ENCODE results near the gene FOXN1. TPM values are rescaled to one million over a fixed set of nuclear protein-coding genes. Genes with fewer than 3 reads are reported as not detected.

FOXN1 gene
- total RNA-seq, 1 experiment from 2014 or later, result not detected

- no peaks in the 10 kb centered on the region for H3K9me3 Mint-ChIP-seq (ENCODE audit: unreplicated experiment)
- POLR2A ChIA-PET, result no interaction called here
- TF ChIP-seq, protein P1, sequence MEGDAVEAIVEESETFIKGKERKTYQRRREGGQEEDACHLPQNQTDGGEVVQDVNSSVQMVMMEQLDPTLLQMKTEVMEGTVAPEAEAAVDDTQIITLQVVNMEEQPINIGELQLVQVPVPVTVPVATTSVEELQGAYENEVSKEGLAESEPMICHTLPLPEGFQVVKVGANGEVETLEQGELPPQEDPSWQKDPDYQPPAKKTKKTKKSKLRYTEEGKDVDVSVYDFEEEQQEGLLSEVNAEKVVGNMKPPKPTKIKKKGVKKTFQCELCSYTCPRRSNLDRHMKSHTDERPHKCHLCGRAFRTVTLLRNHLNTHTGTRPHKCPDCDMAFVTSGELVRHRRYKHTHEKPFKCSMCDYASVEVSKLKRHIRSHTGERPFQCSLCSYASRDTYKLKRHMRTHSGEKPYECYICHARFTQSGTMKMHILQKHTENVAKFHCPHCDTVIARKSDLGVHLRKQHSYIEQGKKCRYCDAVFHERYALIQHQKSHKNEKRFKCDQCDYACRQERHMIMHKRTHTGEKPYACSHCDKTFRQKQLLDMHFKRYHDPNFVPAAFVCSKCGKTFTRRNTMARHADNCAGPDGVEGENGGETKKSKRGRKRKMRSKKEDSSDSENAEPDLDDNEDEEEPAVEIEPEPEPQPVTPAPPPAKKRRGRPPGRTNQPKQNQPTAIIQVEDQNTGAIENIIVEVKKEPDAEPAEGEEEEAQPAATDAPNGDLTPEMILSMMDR (IDR thresholded peaks at IDR 0.05; ENCODE audit: unreplicated experiment), result no peak
- no peak for DNase-seq (ENCODE audit: unreplicated experiment)
- no peak overlapping the region for H3K27ac Mint-ChIP-seq (ENCODE audit: low read depth, unreplicated experiment)
- no peaks in the 10 kb centered on the region for H3K4me1 Mint-ChIP-seq (ENCODE audit: insufficient read depth, unreplicated experiment)
- no peak overlapping the region for H3K4me3 Mint-ChIP-seq (ENCODE audit: unreplicated experiment)
- CTCF ChIA-PET, result no interaction called here
- intact Hi-C loops (cut with micrococcal nuclease), result no loop called here
- no TSS peak for BruUV-seq (replicated peaks)
- peaks cover 22% of the 10 kb centered on the region for H3K27me3 Mint-ChIP-seq (ENCODE audit: insufficient read depth, unreplicated experiment)
- peaks cover 4% of the 10 kb centered on the region for H3K36me3 Mint-ChIP-seq (ENCODE audit: insufficient read depth, unreplicated experiment)
Measured at GRCh38 chr17:28515518-28515917, 9.4 kb downstream of the FOXN1 start.

DNA sequence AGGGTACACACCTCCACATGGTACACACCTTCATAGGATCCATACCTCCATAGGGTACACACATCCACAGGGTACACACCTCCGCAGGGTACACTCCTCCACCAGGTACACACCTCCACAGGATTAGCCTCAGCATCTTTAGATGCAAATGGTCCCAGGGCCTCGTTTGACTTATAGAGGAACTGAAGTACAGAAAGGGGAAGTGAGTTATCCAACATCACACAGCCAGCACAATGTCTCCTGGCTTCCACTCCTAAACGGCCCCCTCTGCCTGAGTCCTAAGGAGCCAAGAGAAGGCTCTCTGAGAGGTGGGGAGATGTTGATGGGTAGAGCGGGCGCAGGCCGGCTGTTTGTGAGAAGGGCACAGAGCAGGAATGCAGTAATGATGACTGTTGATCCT is 12.0 kb downstream of the FOXN1 start:
- H3K36me3 Mint-ChIP-seq (ENCODE audit: insufficient read depth, unreplicated experiment), result peaks cover 4% of the 10 kb centered on the region
- no peak overlapping the region for H3K4me3 Mint-ChIP-seq (ENCODE audit: unreplicated experiment)
- CTCF ChIA-PET, result no interaction called here
- H3K9me3 Mint-ChIP-seq (ENCODE audit: unreplicated experiment), result no peaks in the 10 kb centered on the region
- TF ChIP-seq, protein P1 (IDR thresholded peaks at IDR 0.05; ENCODE audit: unreplicated experiment), result no peak
- no peak overlapping the region for H3K27ac Mint-ChIP-seq (ENCODE audit: low read depth, unreplicated experiment)
- POLR2A ChIA-PET, result interaction anchor here (0.6 kb wide), 1 partner anchor 138 kb away, joined by 4 read pairs; no protein-coding TSS in a partner anchor
- peaks cover 10% of the 10 kb centered on the region for H3K27me3 Mint-ChIP-seq (ENCODE audit: insufficient read depth, unreplicated experiment)
- H3K4me1 Mint-ChIP-seq (ENCODE audit: insufficient read depth, unreplicated experiment), result no peaks in the 10 kb centered on the region
- intact Hi-C loops (cut with micrococcal nuclease), result no loop called here
- no TSS peak for BruUV-seq (replicated peaks)
- DNase-seq (ENCODE audit: unreplicated experiment), result no peak

- POLR2A ChIA-PET, result interaction anchor here (0.6 kb wide), 1 partner anchor 138 kb away, joined by 4 read pairs; no protein-coding TSS in a partner anchor
- Mint-ChIP-seq H3K36me3 (ENCODE audit: insufficient read depth, unreplicated experiment) (peaks cover 4% of the 10 kb centered on the region), H3K4me3 (ENCODE audit: unreplicated experiment) (no peak overlapping the region), H3K27ac (ENCODE audit: low read depth, unreplicated experiment) (no peak overlapping the region), H3K27me3 (ENCODE audit: insufficient read depth, unreplicated experiment) (peaks cover 5% of the 10 kb centered on the region), H3K4me1 (ENCODE audit: insufficient read depth, unreplicated experiment) (no peaks in the 10 kb centered on the region), H3K9me3 (ENCODE audit: unreplicated experiment) (no peaks in the 10 kb centered on the region)
- no TSS peak for BruUV-seq (replicated peaks)
- intact Hi-C loops (cut with micrococcal nuclease), result no loop called here
- no peak for DNase-seq (ENCODE audit: unreplicated experiment)
- CTCF ChIA-PET, result no interaction called here
- TF ChIP-seq, protein P1 (IDR thresholded peaks at IDR 0.05; ENCODE audit: unreplicated experiment), result no peak
Measured at GRCh38 chr17:28518578-28518977, 12.4 kb downstream of the FOXN1 start.

DNA sequence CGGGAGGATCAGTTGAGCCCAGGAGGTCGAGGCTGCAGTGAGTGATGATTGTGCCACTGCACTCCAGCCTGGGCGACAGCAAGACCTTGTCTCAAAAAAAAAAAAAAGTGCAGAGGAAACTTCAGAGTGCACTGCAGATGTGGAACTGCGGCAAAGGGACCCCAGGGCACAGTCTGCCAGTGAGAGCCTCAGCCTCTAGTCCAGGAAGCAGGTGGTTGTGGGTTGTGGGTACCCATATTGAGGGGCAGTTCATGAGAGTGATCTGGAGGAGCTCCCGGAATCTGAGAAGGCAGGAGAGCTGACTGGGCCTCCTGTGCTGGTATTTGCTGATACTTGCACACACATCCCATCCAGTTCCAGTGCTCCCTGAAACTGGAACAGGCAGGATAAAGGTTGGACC is 13.1 kb downstream of the FOXN1 start:
- peaks cover 4% of the 10 kb centered on the region for H3K36me3 Mint-ChIP-seq (ENCODE audit: insufficient read depth, unreplicated experiment)
- no peaks in the 10 kb centered on the region for H3K4me1 Mint-ChIP-seq (ENCODE audit: insufficient read depth, unreplicated experiment)
- BruUV-seq (replicated peaks), result no TSS peak
- no peak overlapping the region for H3K4me3 Mint-ChIP-seq (ENCODE audit: unreplicated experiment)
- no peak for DNase-seq (ENCODE audit: unreplicated experiment)
- intact Hi-C loops (cut with micrococcal nuclease), result no loop called here
- ChIA-PET POLR2A (interaction anchor here (1.2 kb wide), 1 partner anchor 12 kb away, joined by 4 read pairs; no protein-coding TSS in a partner anchor), CTCF (interaction anchor here (0.8 kb wide), 1 partner anchor 24 kb away, joined by 3 read pairs; no protein-coding TSS in a partner anchor)
- TF ChIP-seq, protein P1 (IDR thresholded peaks at IDR 0.05; ENCODE audit: unreplicated experiment), result no peak
- no peaks in the 10 kb centered on the region for H3K27me3 Mint-ChIP-seq (ENCODE audit: insufficient read depth, unreplicated experiment)
- H3K9me3 Mint-ChIP-seq (ENCODE audit: unreplicated experiment), result no peaks in the 10 kb centered on the region
- no peak overlapping the region for H3K27ac Mint-ChIP-seq (ENCODE audit: low read depth, unreplicated experiment)
